NCI-H1694 (cell line): ENCODE data around the gene MTHFD1L.
"Not testable (repeated sequence)": the region's sequence is repeated elsewhere in the genome, so short reads cannot be mapped to it uniquely, and the experiment has no call there.

Experiments used
- DNase-seq: peaks from one replicate; lab custom pipeline; 2025; lab: John Stamatoyannopoulos, UW

Gene MTHFD1L

GRCh38 chr6:151016107-151016506 is 150.6 kb downstream of the MTHFD1L start:
- DNase-seq = no peak

GRCh38 chr6:151018046-151018445 is 152.5 kb downstream of the MTHFD1L start:
- DNase-seq = no peak

GRCh38 chr6:151018911-151019782 is 153.6 kb downstream of the MTHFD1L start:
- DNase-seq = no peak

GRCh38 chr6:151021896-151022295 is 156.4 kb downstream of the MTHFD1L start:
- no peak for DNase-seq

- no peak for DNase-seq
Observed at GRCh38 chr6:151022492-151022891, 157.0 kb downstream of the MTHFD1L start.

- DNase-seq = no peak
Observed at GRCh38 chr6:151023342-151023741, 157.8 kb downstream of the MTHFD1L start.

- no peak for DNase-seq
Observed at GRCh38 chr6:151024597-151024996, 159.1 kb downstream of the MTHFD1L start.

GRCh38 chr6:151025076-151025475 is 159.6 kb downstream of the MTHFD1L start:
- no peak for DNase-seq

GRCh38 chr6:151026041-151026663 is 160.7 kb downstream of the MTHFD1L start:
- no peak for DNase-seq

- no peak for DNase-seq
Observed at GRCh38 chr6:151027295-151027747, 161.8 kb downstream of the MTHFD1L start.

GRCh38 chr6:151027936-151028838 is 162.7 kb downstream of the MTHFD1L start:
- no peak for DNase-seq

- no peak for DNase-seq
Observed at GRCh38 chr6:151029970-151030369, 164.5 kb downstream of the MTHFD1L start.

GRCh38 chr6:151032034-151032433 is 166.5 kb downstream of the MTHFD1L start:
- no peak for DNase-seq

GRCh38 chr6:151034825-151035781 is 169.6 kb downstream of the MTHFD1L start:
- DNase-seq = no peak

- DNase-seq = not testable (repeated sequence)
Observed at GRCh38 chr6:151036211-151036721, 170.8 kb downstream of the MTHFD1L start.

- DNase-seq = no peak
Observed at GRCh38 chr6:151036869-151037680, 171.6 kb downstream of the MTHFD1L start.

GRCh38 chr6:151038616-151039015 is 173.1 kb downstream of the MTHFD1L start:
- DNase-seq = no peak

- DNase-seq = not testable (repeated sequence)
Observed at GRCh38 chr6:151040888-151041521, 175.5 kb downstream of the MTHFD1L start.

- DNase-seq = no peak
Observed at GRCh38 chr6:151041686-151042085, 176.2 kb downstream of the MTHFD1L start.
